Stomach (tissue), 9 donors: ENCODE data around the gene POLA1. TPM values are rescaled to one million over a fixed set of nuclear protein-coding genes. Genes with fewer than 3 reads are reported as not detected.

Experiments
- DNase-seq, 2 donors: peaks; one replicate each; pipeline versions ENCODE4 v3.0.0 to v3.0.0-alpha.2; 2013 to 2019
- H3K27ac ChIP-seq, 5 donors: fragments of 200-600 bp in 4 of 5; sonication (generic) in 4 of 5; one replicate each; pipeline ENCODE4 v1.5.1; 2013 to 2019; ENCODE audit warnings: mild to moderate bottlenecking in 1 of 5, moderate library complexity in 1 of 5
- H3K27me3 ChIP-seq, 3 donors: fragments of 200-600 bp; sonication (generic); one replicate each; pipeline ENCODE4 v1.5.1; 2017 to 2019; ENCODE audit warnings: mixed run types in 1 of 3
- H3K36me3 ChIP-seq, 4 donors: fragments of 200-600 bp; sonication (generic); 1 replicate in 3 of 4; 2 replicates in 1 of 4; pipeline ENCODE4 v1.5.1; 2016 to 2019
- H3K4me1 ChIP-seq, 4 donors: fragments of 200-600 bp; sonication (generic); one replicate each; pipeline ENCODE4 v1.5.1; 2016 to 2019
- H3K4me3 ChIP-seq, 4 donors: fragments of 200-600 bp; sonication (generic) in 3 of 4; one replicate each; pipeline ENCODE4 v1.5.1; 2016 to 2019; ENCODE audit warnings: mild to moderate bottlenecking in 1 of 4
- H3K9me3 ChIP-seq, 4 donors: fragments of 200-600 bp; sonication (generic); one replicate each; pipeline ENCODE4 v1.5.1; 2016 to 2019
- CTCF ChIP-seq, 7 experiments: fragments of 450-650 bp in 4 of 7; fragments of 200-600 bp in 3 of 7; sonication (generic) in 3 of 7; IDR thresholded peaks; one replicate each; pipeline ENCODE4 v1.5.1; 2016 to 2019; ENCODE audit warnings: antibody characterized with exemption in 7 of 7, control low read depth in 2 of 7, mild to moderate bottlenecking in 1 of 7
- EP300 ChIP-seq: sonication (generic); formaldehyde crosslinking; IDR thresholded peaks from one replicate; pipeline ENCODE4 v1.6.1; 2017; ENCODE audit warnings: antibody characterized with exemption
- POLR2A ChIP-seq, 4 donors: fragments of 450-650 bp; IDR thresholded peaks; one replicate each; pipeline ENCODE4 v1.6.1; 2016; ENCODE audit warnings: antibody characterized with exemption in 4 of 4, control low read depth in 2 of 4, mild to moderate bottlenecking in 1 of 4, moderate library complexity in 1 of 4
- POLR2AphosphoS5 ChIP-seq, 3 donors: sonication (generic); formaldehyde crosslinking; IDR thresholded peaks; one replicate each; pipeline ENCODE4 v1.6.1; 2016; ENCODE audit warnings: antibody characterized with exemption in 3 of 3
- WGBS, 5 donors: extraction: QIAGEN DNeasy Blood & Tissue Kit in 3 of 5; methylation state at CpG; one replicate each; pipeline versions ENCODE4 v1.1.5 to v1.1.7; 2013 to 2018; 5-methylcytosine and 5-hydroxymethylcytosine counted together
- intact Hi-C: fragments of 100-400 bp; cut with DNase I; formaldehyde crosslinking; loops from one replicate; pipeline ENCODE4 v1.15.1; 2023; ENCODE audit warnings: low total_unique reads
- polyA plus RNA-seq, 3 donors: library from polyadenylated mRNA; stranded (reverse); fragments of 200-250 nt; gene quantifications; one replicate each; pipeline ENCODE4 v1.2.3, GENCODE V29; 2013
- total RNA-seq, 5 donors: library from RNA; depleted of rRNA; stranded (reverse); fragments of >200 nt; gene quantifications; one replicate each; pipeline versions ENCODE4 v1.1.0 to v1.2.3, GENCODE V29; 2014 to 2016
- donor health status: healthy with polysubstance abuse.
- donor health status: Bipolar disorder and iron deficiency.
- donor health status: healthy.

The POLA1 gene
- total and polyA plus RNA-seq, 8 donors: 2.7 to 32.9 (median 8.9) TPM

- intact Hi-C loops: no loop called here
- Histone ChIP-seq H3K27me3 (no peaks in the 10 kb centered on the region), H3K36me3 (no peaks in the 10 kb centered on the region), H3K4me3 (no peak overlapping the region), H3K27ac (no peak overlapping the region), H3K4me1 (no peaks in the 10 kb centered on the region), H3K9me3 (no peaks in the 10 kb centered on the region)
- DNase-seq: no peak
- TF ChIP-seq CTCF (IDR thresholded peaks at IDR 0.05) (no peak), POLR2AphosphoS5 (IDR thresholded peaks at IDR 0.05) (no peak), EP300 (no peak), POLR2A (IDR thresholded peaks at IDR 0.05) (no peak)
- WGBS, 5 donors: 58 to 71% (median 63%) methylated on average over 6 of the region's 6 CpGs
Observed at GRCh38 chrX:24657671-24658386, 35.9 kb upstream of the POLA1 start.

GRCh38 chrX:24658421-24658820 lies 35.3 kb upstream of the POLA1 start:
- Histone ChIP-seq H3K4me1 (no peaks in the 10 kb centered on the region), H3K27me3 (no peaks in the 10 kb centered on the region), H3K9me3 (no peaks in the 10 kb centered on the region), H3K36me3 (no peaks in the 10 kb centered on the region), H3K27ac (no peak overlapping the region), H3K4me3 (no peak overlapping the region)
- intact Hi-C loops: no loop called here
- no peak for DNase-seq
- TF ChIP-seq CTCF (IDR thresholded peaks at IDR 0.05): no peak
- TF ChIP-seq POLR2A (IDR thresholded peaks at IDR 0.05): no peak
- TF ChIP-seq POLR2AphosphoS5 (IDR thresholded peaks at IDR 0.05): no peak
- no peak for TF ChIP-seq EP300

- TF ChIP-seq POLR2AphosphoS5 (IDR thresholded peaks at IDR 0.05) (no peak), POLR2A (IDR thresholded peaks at IDR 0.05) (no peak), CTCF (IDR thresholded peaks at IDR 0.05) (no peak), EP300 (no peak)
- no peaks in the 10 kb centered on the region for H3K4me1 ChIP-seq
- 33 to 62% (median 54%) methylated on average over 1 of the region's 1 CpG for WGBS, 5 donors
- no peaks in the 10 kb centered on the region for H3K36me3 ChIP-seq
- no peak overlapping the region for H3K4me3 ChIP-seq
- intact Hi-C loops: no loop called here
- H3K27me3 ChIP-seq: no peaks in the 10 kb centered on the region
- no peak for DNase-seq
- no peaks in the 10 kb centered on the region for H3K9me3 ChIP-seq
- H3K27ac ChIP-seq: no peak overlapping the region
Observed at GRCh38 chrX:24659106-24659505, 34.6 kb upstream of the POLA1 start.

- no peak overlapping the region for H3K4me3 ChIP-seq
- no peaks in the 10 kb centered on the region for H3K36me3 ChIP-seq
- H3K4me1 ChIP-seq: no peaks in the 10 kb centered on the region
- H3K27me3 ChIP-seq: no peaks in the 10 kb centered on the region
- no peak overlapping the region for H3K27ac ChIP-seq
- no peaks in the 10 kb centered on the region for H3K9me3 ChIP-seq
- intact Hi-C loops: no loop called here
- 59 to 74% (median 67%) methylated on average over 3 of the region's 3 CpGs for WGBS, 5 donors
- no peak for DNase-seq
- no peak for TF ChIP-seq POLR2AphosphoS5 (IDR thresholded peaks at IDR 0.05)
- TF ChIP-seq POLR2A (IDR thresholded peaks at IDR 0.05): no peak
- TF ChIP-seq EP300: no peak
- no peak for TF ChIP-seq CTCF (IDR thresholded peaks at IDR 0.05)
Observed at GRCh38 chrX:24659646-24660045, 34.1 kb upstream of the POLA1 start.
